Measurements from ENCODE around the gene CELSR1.

CELSR1 gene

DNA sequence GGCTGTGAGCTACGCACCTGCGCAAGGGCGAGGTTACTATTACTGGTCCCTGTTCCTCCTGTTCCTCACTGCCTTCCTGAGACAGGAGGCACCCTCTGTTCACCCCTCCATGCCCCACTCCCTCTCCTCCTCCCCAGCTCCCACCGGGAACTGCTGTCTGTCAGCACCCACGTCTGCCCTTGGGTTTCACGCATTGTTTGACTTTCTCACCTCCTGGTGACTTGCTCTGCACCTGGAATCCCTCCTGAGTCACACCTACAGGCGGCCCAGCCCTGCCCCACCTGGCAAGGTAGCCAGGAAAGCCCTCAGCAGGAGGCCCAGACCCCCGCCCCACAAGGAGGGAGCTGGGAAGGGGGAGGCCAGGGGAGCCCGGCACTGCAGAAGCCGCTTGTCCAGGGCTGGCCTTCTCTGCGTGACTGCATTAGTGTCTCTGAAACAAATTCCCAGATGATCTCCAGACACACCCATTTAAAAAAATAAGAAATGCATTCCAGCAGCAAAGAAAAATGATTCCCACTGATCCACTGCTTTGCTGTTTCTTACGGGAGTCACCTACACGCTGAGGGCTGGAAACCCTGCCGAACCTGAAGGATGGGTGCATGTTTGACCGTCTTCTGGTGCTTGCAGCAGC lies 86.4 kb downstream of the CELSR1 start:
- ChIA-PET CTCF (no interaction called here), POLR2A (ENCODE audit: low non-redundant PET) (no interaction called here)
- DNase-seq (ENCODE audit: low spot score), result peak; percentile 60
- TF ChIP-seq, protein P1, sequence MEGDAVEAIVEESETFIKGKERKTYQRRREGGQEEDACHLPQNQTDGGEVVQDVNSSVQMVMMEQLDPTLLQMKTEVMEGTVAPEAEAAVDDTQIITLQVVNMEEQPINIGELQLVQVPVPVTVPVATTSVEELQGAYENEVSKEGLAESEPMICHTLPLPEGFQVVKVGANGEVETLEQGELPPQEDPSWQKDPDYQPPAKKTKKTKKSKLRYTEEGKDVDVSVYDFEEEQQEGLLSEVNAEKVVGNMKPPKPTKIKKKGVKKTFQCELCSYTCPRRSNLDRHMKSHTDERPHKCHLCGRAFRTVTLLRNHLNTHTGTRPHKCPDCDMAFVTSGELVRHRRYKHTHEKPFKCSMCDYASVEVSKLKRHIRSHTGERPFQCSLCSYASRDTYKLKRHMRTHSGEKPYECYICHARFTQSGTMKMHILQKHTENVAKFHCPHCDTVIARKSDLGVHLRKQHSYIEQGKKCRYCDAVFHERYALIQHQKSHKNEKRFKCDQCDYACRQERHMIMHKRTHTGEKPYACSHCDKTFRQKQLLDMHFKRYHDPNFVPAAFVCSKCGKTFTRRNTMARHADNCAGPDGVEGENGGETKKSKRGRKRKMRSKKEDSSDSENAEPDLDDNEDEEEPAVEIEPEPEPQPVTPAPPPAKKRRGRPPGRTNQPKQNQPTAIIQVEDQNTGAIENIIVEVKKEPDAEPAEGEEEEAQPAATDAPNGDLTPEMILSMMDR (conservative IDR thresholded peaks at IDR 0.05; ENCODE audit: low read depth), result no peak
- H3K27ac ChIP-seq, result peak overlapping the region; percentile 99

DNA sequence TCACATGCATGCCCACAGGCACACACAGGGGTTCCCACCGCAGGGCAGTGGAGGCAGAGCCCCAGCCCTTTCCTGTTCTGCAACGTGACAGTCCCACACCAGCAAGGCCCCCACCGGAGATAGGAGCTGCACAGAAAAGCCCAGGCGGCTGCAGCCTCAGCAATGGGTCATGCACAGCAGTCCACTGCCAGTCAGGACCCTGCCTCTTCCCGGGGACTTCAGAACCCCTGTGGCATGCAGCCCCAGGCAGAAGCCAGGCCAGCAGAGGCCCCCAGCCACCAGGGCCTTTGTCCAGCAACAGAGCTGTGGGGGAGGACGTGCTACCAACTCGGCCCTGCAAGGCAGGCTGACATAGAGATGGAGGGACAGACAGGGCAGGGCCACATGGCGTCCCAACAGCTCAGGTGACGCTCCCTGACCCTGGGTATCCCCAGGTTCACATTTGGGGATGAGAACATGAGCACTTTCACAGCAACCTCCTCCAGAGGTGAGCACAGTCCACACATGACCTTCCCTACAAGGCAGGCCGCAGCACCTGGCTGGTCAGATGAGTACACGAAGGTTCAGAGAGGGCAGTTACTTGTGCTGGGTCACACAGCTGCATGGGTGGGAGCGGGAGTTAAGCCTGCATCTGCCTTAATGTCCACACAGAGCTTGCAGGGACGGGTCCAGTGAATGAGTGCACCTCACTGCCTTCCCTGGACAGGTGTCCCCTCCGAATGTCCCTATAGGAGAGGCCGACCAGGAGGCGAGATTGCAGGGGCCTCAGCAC lies 87.3 kb downstream of the CELSR1 start:
- ChIA-PET POLR2A (ENCODE audit: low non-redundant PET) (no interaction called here), CTCF (interaction anchor here (0.5 kb wide), 1 partner anchor 36 kb away, joined by 4 read pairs; no protein-coding TSS in a partner anchor)
- DNase-seq (ENCODE audit: low spot score), result no peak
- H3K27ac ChIP-seq, result peak overlapping the region; percentile 99
- TF ChIP-seq, protein P1 (conservative IDR thresholded peaks at IDR 0.05; ENCODE audit: low read depth), result no peak

GRCh38 chr22:46449116-46449691 lies 88.2 kb downstream of the CELSR1 start:
- DNase-seq (ENCODE audit: low spot score), result no peak
- ChIA-PET POLR2A (ENCODE audit: low non-redundant PET) (no interaction called here), CTCF (interaction anchor here (0.5 kb wide), 1 partner anchor 37 kb away, joined by 4 read pairs; no protein-coding TSS in a partner anchor)
- TF ChIP-seq, protein P1 (conservative IDR thresholded peaks at IDR 0.05; ENCODE audit: low read depth), result no peak
- no peak overlapping the region for H3K27ac ChIP-seq

GRCh38 chr22:46448333-46448732 lies 89.1 kb downstream of the CELSR1 start:
- TF ChIP-seq, protein P1 (conservative IDR thresholded peaks at IDR 0.05; ENCODE audit: low read depth), result no peak
- no peak for DNase-seq (ENCODE audit: low spot score)
- H3K27ac ChIP-seq, result no peak overlapping the region
- POLR2A ChIA-PET (ENCODE audit: low non-redundant PET), result no interaction called here
- CTCF ChIA-PET, result interaction anchor here (0.6 kb wide), 1 partner anchor 12 kb away, joined by 3 read pairs; no protein-coding TSS in a partner anchor

DNA sequence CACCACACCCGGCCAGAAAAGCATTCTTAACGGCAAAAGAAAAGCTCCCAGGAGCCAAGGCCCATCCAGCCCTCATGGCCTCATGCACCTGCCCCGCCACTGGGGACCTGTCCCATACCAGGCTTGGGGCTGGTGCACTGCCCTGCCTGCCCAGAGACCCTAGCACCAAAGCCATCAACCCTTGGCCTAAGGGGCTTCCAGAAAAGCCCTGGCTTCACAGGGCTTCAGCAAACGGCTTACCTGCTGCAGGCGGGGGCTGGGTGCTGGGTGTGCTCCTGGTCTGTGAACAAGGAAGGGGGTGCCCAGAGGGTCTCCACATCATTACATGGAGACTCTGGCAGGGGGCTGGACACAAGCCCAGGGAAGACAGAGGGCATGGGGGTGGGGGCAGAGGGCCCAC lies 89.5 kb downstream of the CELSR1 start:
- TF ChIP-seq, protein P1 (conservative IDR thresholded peaks at IDR 0.05; ENCODE audit: low read depth), result no peak
- CTCF ChIA-PET, result interaction anchor here (0.6 kb wide), 1 partner anchor 13 kb away, joined by 3 read pairs; no protein-coding TSS in a partner anchor
- POLR2A ChIA-PET (ENCODE audit: low non-redundant PET), result no interaction called here

GRCh38 chr22:46446799-46447198 lies 90.6 kb downstream of the CELSR1 start:
- no peak for DNase-seq (ENCODE audit: low spot score)
- peak overlapping the region; percentile 11 for H3K27ac ChIP-seq
- TF ChIP-seq, protein P1 (conservative IDR thresholded peaks at IDR 0.05; ENCODE audit: low read depth), result no peak
- CTCF ChIA-PET, result no interaction called here
- POLR2A ChIA-PET (ENCODE audit: low non-redundant PET), result no interaction called here

More for the DNA sequence above, 89.5 kb downstream of the CELSR1 start:
- H3K27ac ChIP-seq, result peak overlapping the region; percentile 50; the same call in 1 of the 2 replicates
- DNase-seq (ENCODE audit: low spot score), result no peak
